Testis (tissue), 2 donors: ENCODE measurements around the gene TBC1D1.

ENCODE experiments used
- CTCF ChIP-seq, 3 experiments: fragments of 450-650 bp in 2 of 3; fragments of 200-600 bp in 1 of 3; sonication (generic) in 1 of 3; IDR thresholded peaks; one replicate each; pipeline ENCODE4 v1.5.1; 2016 to 2019; ENCODE audit warnings: antibody characterized with exemption in 3 of 3, mild to moderate bottlenecking in 2 of 3, moderate library complexity in 1 of 3
- POLR2A ChIP-seq: fragments of 450-650 bp; IDR thresholded peaks from one replicate; pipeline ENCODE4 v1.6.1; 2017; ENCODE audit warnings: antibody characterized with exemption, mild to moderate bottlenecking, moderate library complexity

GRCh38 chr4:37918653-37919052 is 27.8 kb downstream of the TBC1D1 start:
- TF ChIP-seq CTCF (IDR thresholded peaks at IDR 0.05) (no peak), POLR2A (no peak)
